HepG2 (cell line): ENCODE data around the gene TAF1B. TPM values are rescaled to one million over a fixed set of nuclear protein-coding genes. Genes with fewer than 3 reads are reported as not detected.

Source experiments
- AFF4 ChIP-seq: sonication (generic); formaldehyde crosslinking; IDR thresholded peaks from 2 replicates; pipeline ENCODE4 v1.4.0; 2020; ENCODE audit warnings: missing genetic modification reagents
- ARID3A ChIP-seq: IDR thresholded peaks from 2 replicates; pipeline ENCODE4 v1.6.1; 2012; ENCODE audit warnings: low read depth, low read length, improper control_type of control experiment
- IKZF4 ChIP-seq: sonication (generic); formaldehyde crosslinking; IDR thresholded peaks from 2 replicates; pipeline ENCODE4 v1.5.1; 2020; ENCODE audit warnings: borderline replicate concordance, mild to moderate bottlenecking, low read depth, missing genetic modification reagents; ENCODE audit errors: not compliant biosample characterization
- NCOA1 ChIP-seq: sonication (generic); formaldehyde crosslinking; IDR thresholded peaks from 2 replicates; pipeline ENCODE4 v1.9.0; 2021; ENCODE audit warnings: missing genetic modification reagents
- PAXIP1 ChIP-seq: sonication (generic); formaldehyde crosslinking; conservative IDR thresholded peaks from 2 replicates; pipeline ENCODE4 v1.4.0; 2020; ENCODE audit warnings: mild to moderate bottlenecking, missing genetic modification reagents, moderate library complexity
- SNAI1 ChIP-seq: sonication (generic); formaldehyde crosslinking; IDR thresholded peaks from 2 replicates; pipeline ENCODE4 v1.5.0; 2020; ENCODE audit warnings: mild to moderate bottlenecking, missing genetic modification reagents, borderline replicate concordance
- TAF15 ChIP-seq: fragments of 200-400 bp; formaldehyde crosslinking; IDR thresholded peaks from one replicate; pipeline ENCODE4 v1.6.1; 2018; ENCODE audit warnings: mild to moderate bottlenecking, low read depth, low read length; ENCODE audit not compliant: poor library complexity, severe bottlenecking
- TP53 ChIP-seq: sonication (generic); formaldehyde crosslinking; conservative IDR thresholded peaks from 2 replicates; pipeline ENCODE4 v1.4.0; 2020; ENCODE audit warnings: missing genetic modification reagents
- ZBTB3 ChIP-seq: sonication (generic); formaldehyde crosslinking; IDR thresholded peaks from 2 replicates; pipeline ENCODE4 v1.4.0; 2020; ENCODE audit warnings: low read depth, mild to moderate bottlenecking, moderate library complexity, missing genetic modification reagents, borderline replicate concordance
- ZNF512 ChIP-seq: sonication (generic); formaldehyde crosslinking; IDR thresholded peaks from 2 replicates; pipeline ENCODE4 v1.4.0; 2020; ENCODE audit warnings: mild to moderate bottlenecking, missing genetic modification reagents
- polyA plus RNA-seq, 8 experiments: library from polyadenylated mRNA; depleted of rRNA in 3 of 8; stranded (reverse) in 7 of 8; unstranded in 1 of 8; fragments of >200 nt; fragmentation: Illumina TruSeq in 4 of 8; extraction: Trizol in 4 of 8; gene quantifications; 2 replicates each; pipeline versions ENCODE4 v1.2.1 to v1.2.3, GENCODE V29; 2011 to 2016; ENCODE audit warnings: low read depth in 4 of 8, missing spikeins in 1 of 8, mixed read lengths in 1 of 8; ENCODE audit not compliant: insufficient read depth in 1 of 8
- total RNA-seq, 5 experiments: library from RNA; depleted of rRNA; stranded (reverse); fragments of >200 nt; fragmentation: Illumina TruSeq; extraction: Trizol; gene quantifications; 2 replicates each; pipeline ENCODE4 v1.2.3, GENCODE V29; 2016; ENCODE audit warnings: low read depth in 1 of 5

The TAF1B gene
- total and polyA plus RNA-seq, 2 of the 13 experiments (the other 11 are each of a cell fraction or from before 2014, with no cell fraction given), result 13.3 to 27.7 TPM

- TF ChIP-seq PAXIP1 (peak; percentile 77), SNAI1 (CRISPR knock-in tag) (no peak), NCOA1 (no peak), TP53 (CRISPR knock-in tag) (no peak), ZNF512 (CRISPR knock-in tag) (no peak), AFF4 (no peak), ZBTB3 (CRISPR knock-in tag) (no peak), ARID3A (no peak), TAF15 (no peak), IKZF4 (CRISPR knock-in tag) (no peak)
Measured at GRCh38 chr2:9800975-9801726, 42.1 kb upstream of the TAF1B start (continued).
